ENCODE data around the gene A1BG.

- TF ChIP-seq EZH2 (IDR thresholded peaks at IDR 0.05) (no peak), POLR2AphosphoS5 (IDR thresholded peaks at IDR 0.05; ENCODE audit: borderline replicate concordance, low read depth, low read length) (no peak)
Measured at GRCh38 chr19:58296104-58296503, 57.2 kb downstream of the A1BG start.

All from SK-N-MC (cell line).